ENCODE measurements around the gene CPEB4. TPM values are rescaled to one million over a fixed set of nuclear protein-coding genes. Genes with fewer than 3 reads are reported as not detected.

CPEB4 gene
- total RNA-seq, 2 donors from 2014 or later = 36.5 to 45.3 TPM

GRCh38 chr5:173880306-173880985 lies 7.7 kb upstream of the CPEB4 start:
- Histone ChIP-seq H3K36me3 (no peaks in the 10 kb centered on the region), H3K9me3 (no peaks in the 10 kb centered on the region), H3K27ac (no peak overlapping the region), H3K27me3 (replicated peaks; ENCODE audit: insufficient read depth) (no peaks in the 10 kb centered on the region), H3K4me3 (no peak overlapping the region), H3K4me1 (replicated peaks) (no peaks in the 10 kb centered on the region)
- 71% methylated on average over 5 of the region's 5 CpGs for WGBS
- intact Hi-C loops (cut with DNase I) = loop anchor here (10.0 kb wide), 1 partner anchor 116 kb away; no protein-coding TSS in a partner anchor
- TF ChIP-seq CTCF (IDR thresholded peaks at IDR 0.05) (no peak), POLR2A (IDR thresholded peaks at IDR 0.05) (no peak), POLR2AphosphoS5 (IDR thresholded peaks at IDR 0.05) (no peak)
- DNase-seq (ENCODE audit: low spot score) = no peak

DNA sequence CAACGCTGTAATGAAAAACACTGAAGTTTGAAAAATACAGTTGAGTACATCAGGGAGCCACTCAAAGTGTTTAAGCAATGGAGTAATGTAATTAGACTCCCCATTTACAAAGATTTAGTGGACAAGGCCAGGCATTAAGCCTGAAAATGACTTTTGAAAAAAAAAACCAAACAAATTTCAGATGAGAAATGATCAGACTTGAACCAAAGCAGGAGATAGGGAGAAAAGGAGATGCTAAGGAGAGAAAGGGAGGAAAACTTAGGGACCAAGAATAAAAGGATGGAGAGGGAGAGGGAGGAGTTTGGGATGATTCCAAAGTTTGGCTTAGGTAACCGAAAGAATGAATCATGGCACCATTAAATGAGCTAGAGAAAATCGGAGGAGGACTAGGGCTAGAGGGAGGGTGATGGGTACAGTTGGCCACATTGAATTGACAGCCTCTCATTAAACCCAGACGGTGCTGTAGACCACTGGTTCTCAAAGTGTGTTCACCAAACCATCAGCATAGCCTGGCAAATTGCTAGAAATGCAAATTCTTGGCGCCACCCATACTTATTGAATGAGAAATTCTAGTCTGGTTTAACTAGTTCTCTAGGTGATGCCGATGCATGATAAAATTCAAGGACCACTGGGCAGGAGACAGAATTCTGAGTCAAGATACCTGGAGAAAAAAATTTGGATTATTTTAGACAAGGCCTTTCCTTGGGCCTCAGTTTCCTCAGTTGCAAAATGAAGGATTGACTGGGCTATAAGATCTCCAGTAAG lies 6.2 kb upstream of the CPEB4 start:
- H3K27me3 ChIP-seq (replicated peaks; ENCODE audit: insufficient read depth) = no peaks in the 10 kb centered on the region
- no peak for TF ChIP-seq POLR2AphosphoS5 (IDR thresholded peaks at IDR 0.05)
- no peak for TF ChIP-seq POLR2A (IDR thresholded peaks at IDR 0.05)
- no peak for TF ChIP-seq CTCF (IDR thresholded peaks at IDR 0.05)
- H3K9me3 ChIP-seq = no peaks in the 10 kb centered on the region
- H3K4me1 ChIP-seq (replicated peaks) = no peaks in the 10 kb centered on the region
- DNase-seq (ENCODE audit: low spot score) = no peak
- 86% methylated on average over 6 of the region's 6 CpGs for WGBS
- no peaks in the 10 kb centered on the region for H3K36me3 ChIP-seq
- H3K4me3 ChIP-seq = no peak overlapping the region
- intact Hi-C loops (cut with DNase I) = loop anchor here (10.0 kb wide), 1 partner anchor 117 kb away; no protein-coding TSS in a partner anchor
- H3K27ac ChIP-seq = no peak overlapping the region

- Histone ChIP-seq H3K27me3 (replicated peaks; ENCODE audit: insufficient read depth) (no peaks in the 10 kb centered on the region), H3K4me1 (replicated peaks) (no peaks in the 10 kb centered on the region), H3K27ac (no peak overlapping the region), H3K9me3 (no peaks in the 10 kb centered on the region), H3K4me3 (no peak overlapping the region), H3K36me3 (no peaks in the 10 kb centered on the region)
- TF ChIP-seq POLR2A (IDR thresholded peaks at IDR 0.05) = no peak
- TF ChIP-seq POLR2AphosphoS5 (IDR thresholded peaks at IDR 0.05) = no peak
- no peak for TF ChIP-seq CTCF (IDR thresholded peaks at IDR 0.05)
- DNase-seq (ENCODE audit: low spot score) = no peak
- intact Hi-C loops (cut with DNase I) = loop anchor here (10.0 kb wide), 1 partner anchor 118 kb away; no protein-coding TSS in a partner anchor
These were observed 5.5 kb upstream of the CPEB4 start for GRCh38 chr5:173882632-173883031.

GRCh38 chr5:173883347-173883924 lies 4.7 kb upstream of the CPEB4 start:
- DNase-seq (ENCODE audit: low spot score) = no peak

More at GRCh38 chr5:173883347-173883924, 4.7 kb upstream of the CPEB4 start:
- 91% methylated on average over 3 of the region's 3 CpGs for WGBS
- Histone ChIP-seq H3K9me3 (no peaks in the 10 kb centered on the region), H3K36me3 (no peaks in the 10 kb centered on the region), H3K27me3 (replicated peaks; ENCODE audit: insufficient read depth) (no peaks in the 10 kb centered on the region), H3K4me3 (no peak overlapping the region), H3K4me1 (replicated peaks) (no peaks in the 10 kb centered on the region), H3K27ac (no peak overlapping the region)
- TF ChIP-seq CTCF (IDR thresholded peaks at IDR 0.05) (no peak), POLR2A (IDR thresholded peaks at IDR 0.05) (no peak), POLR2AphosphoS5 (IDR thresholded peaks at IDR 0.05) (no peak)
- intact Hi-C loops (cut with DNase I) = loop anchor here (10.0 kb wide), 1 partner anchor 119 kb away; no protein-coding TSS in a partner anchor

All from prostate gland (tissue), 2 donors.